Mesothelial cell of epicardium (in vitro differentiated cells): Measurements from ENCODE around the gene ALDH3A1. TPM values are rescaled to one million over a fixed set of nuclear protein-coding genes. Genes with fewer than 3 reads are reported as not detected.

Source experiments
- DNase-seq, 2 experiments: peaks; one replicate each; pipeline ENCODE4 v3.0.0; 2021; ENCODE audit warnings: low spot score in 2 of 2; ENCODE audit not compliant: unreplicated experiment in 2 of 2
- H3K27ac Mint-ChIP-seq: 2 replicates; pipeline ENCODE4 v1.8.0; 2021; ENCODE audit warnings: mixed read lengths
- H3K27me3 Mint-ChIP-seq: 2 replicates; pipeline ENCODE4 v1.8.0; 2021; ENCODE audit warnings: low read depth, mixed read lengths
- H3K36me3 Mint-ChIP-seq: 2 replicates; pipeline ENCODE4 v1.8.0; 2021; ENCODE audit warnings: mixed read lengths
- H3K4me1 Mint-ChIP-seq: 2 replicates; pipeline ENCODE4 v1.8.0; 2021; ENCODE audit warnings: mixed read lengths
- H3K4me3 Mint-ChIP-seq: 2 replicates; pipeline ENCODE4 v1.8.0; 2021; ENCODE audit warnings: mild to moderate bottlenecking, moderate library complexity, mixed read lengths
- H3K9me3 Mint-ChIP-seq: 2 replicates; pipeline ENCODE4 v1.8.0; 2021; ENCODE audit warnings: mixed read lengths
- CTCF ChIP-seq: fragments of 200-600 bp; sonication (generic); IDR thresholded peaks from one replicate; pipeline ENCODE4 v1.5.0; 2021; ENCODE audit warnings: antibody characterized with exemption; ENCODE audit not compliant: unreplicated experiment
- total RNA-seq: library from RNA; stranded (reverse); gene quantifications from 3 replicates; pipeline ENCODE4 v1.2.1, GENCODE V29; 2021

ALDH3A1 gene
- total RNA-seq, 1 donor from 2014 or later = 0.69 TPM

DNA sequence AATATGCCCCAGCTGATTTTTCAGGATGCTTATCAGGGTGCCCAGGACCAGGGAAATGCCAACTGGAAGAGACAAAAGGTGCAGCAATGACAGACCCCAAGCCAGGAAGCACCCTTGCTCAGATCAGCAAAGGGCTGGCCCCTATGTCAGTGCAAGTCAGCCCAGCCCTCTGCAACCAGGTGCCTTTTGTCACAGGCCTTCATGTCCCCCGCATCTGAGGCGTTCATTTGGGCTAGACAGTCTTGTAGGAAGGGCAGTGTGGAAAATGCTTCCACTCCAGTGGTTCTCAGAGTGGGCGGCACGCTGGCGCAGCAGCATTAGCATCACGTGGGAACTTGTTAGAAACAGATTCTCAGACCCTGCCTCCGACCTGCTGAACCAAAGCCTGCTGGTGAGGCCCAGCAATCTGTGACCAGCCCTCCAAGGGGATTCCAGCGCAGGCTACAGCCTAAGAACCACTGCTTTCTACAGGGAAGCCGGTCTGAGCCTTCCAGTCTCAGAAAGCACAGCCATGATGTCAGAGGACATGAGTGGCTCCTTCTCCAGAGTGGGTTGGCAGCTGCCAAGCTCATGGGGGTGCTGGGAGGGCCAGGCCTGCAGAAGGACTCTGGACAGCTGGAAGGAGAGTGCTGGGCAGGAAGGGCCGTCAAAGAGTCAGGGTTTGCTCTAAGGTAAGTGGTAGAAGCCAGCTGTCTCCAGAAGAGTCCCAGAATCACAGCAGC is 44.8 kb downstream of the ALDH3A1 start:
- H3K27me3 Mint-ChIP-seq = no peaks in the 10 kb centered on the region
- TF ChIP-seq CTCF = no peak
- H3K36me3 Mint-ChIP-seq = no peaks in the 10 kb centered on the region
- H3K4me1 Mint-ChIP-seq = peaks cover 39% of the 10 kb centered on the region
- no peak overlapping the region for H3K4me3 Mint-ChIP-seq
- peak overlapping the region; percentile 78 for H3K27ac Mint-ChIP-seq
- no peaks in the 10 kb centered on the region for H3K9me3 Mint-ChIP-seq
- no peak for DNase-seq

DNA sequence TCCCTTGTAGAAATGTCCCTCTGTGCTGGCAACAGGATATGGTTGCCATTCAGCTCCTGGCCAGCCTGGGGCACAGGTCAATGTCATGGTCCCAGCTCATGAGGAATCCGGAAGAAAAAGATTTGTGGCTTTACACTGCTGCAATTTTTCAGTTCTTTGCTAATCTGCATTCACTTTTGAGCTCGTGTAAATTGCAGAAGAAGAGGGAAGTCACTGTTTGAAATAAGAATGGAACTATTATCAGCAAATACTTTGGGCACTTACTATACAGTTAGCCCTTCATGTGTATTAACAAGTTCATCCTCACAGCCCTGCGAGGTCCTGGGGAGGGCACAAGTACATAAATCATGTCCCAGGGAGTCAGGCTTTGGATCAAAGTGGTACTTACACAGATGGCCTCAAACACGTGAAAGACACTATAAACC is 45.9 kb downstream of the ALDH3A1 start:
- Mint-ChIP-seq H3K9me3 (no peaks in the 10 kb centered on the region), H3K36me3 (no peaks in the 10 kb centered on the region), H3K4me1 (peaks cover 35% of the 10 kb centered on the region), H3K27ac (no peak overlapping the region), H3K4me3 (no peak overlapping the region), H3K27me3 (no peaks in the 10 kb centered on the region)
- TF ChIP-seq CTCF = no peak
- no peak for DNase-seq

Other genes with a start within 250 kb of the ALDH3A1 start
- 5.5 to 9.2 TPM (median 5.9 TPM) in 3 replicates for gene SLC47A1, start 214.4 kb downstream of the ALDH3A1 start, total RNA-seq
- 76.6 to 78.4 TPM (median 77.2 TPM) in 3 replicates for gene ALDH3A2, start 99.5 kb downstream of the ALDH3A1 start, total RNA-seq
- not detected in 3 replicates for gene SLC47A2, start 31.7 kb downstream of the ALDH3A1 start, total RNA-seq
- 38.3 to 39.9 TPM (median 38.7 TPM) in 3 replicates for gene ULK2, start 119.6 kb upstream of the ALDH3A1 start, total RNA-seq
- gene AKAP10, start 229.5 kb upstream of the ALDH3A1 start, total RNA-seq = 39.0 to 40.1 TPM (median 39.6 TPM) in 3 replicates